NK-92 (cell line): ENCODE measurements around the gene KLF12.

Source experiments
- DNase-seq: peaks from one replicate; lab custom pipeline; 2025; ENCODE audit not compliant: unreplicated experiment; lab: John Stamatoyannopoulos, UW

KLF12 gene

DNA sequence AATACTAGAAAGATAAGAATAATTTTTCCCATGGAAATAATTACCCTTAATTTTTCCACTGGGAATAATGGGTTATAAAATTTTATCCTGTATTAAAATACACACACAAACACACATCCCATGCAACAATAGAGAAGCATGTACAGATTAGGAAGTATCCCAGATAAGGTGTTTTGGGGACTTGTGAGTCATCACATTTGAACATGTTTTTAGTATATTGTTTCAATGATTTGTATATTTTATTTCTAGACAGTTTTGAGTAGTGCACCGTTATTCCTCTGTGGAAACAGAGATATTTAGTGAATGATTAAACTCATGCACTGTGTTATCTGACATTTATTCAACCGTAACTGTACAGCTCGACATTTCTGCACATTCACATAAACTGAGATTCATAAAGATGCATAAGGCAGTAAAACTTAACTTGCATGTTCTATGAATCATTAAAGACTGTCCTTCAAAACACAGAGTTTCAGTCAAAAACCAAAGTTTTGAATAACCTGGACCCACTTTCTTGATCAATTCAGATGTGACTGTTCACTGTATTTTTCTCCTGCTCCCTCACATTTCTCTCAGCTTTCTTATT, 30.1 kb downstream of the KLF12 start:
- no peak for DNase-seq

DNA sequence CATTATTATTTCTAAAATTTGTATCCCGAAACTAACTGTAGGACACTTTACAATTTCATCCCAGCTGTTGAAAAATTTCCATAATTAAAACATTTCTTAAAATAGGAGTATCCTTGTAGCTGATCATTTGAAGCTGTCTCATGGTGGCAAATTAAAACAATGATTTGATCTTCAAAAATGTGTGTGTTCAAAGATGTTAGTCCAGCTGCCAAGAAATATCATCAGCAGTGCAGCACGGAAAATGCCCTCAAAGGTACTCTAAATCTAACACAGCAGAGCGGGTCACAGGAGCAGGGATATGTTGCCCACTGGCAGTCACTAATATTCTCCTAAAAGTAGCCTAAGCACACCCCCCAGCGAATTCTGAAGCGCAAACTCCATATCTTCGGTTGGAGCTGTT, 31.0 kb downstream of the KLF12 start:
- DNase-seq = no peak

- no peak for DNase-seq
Observed at GRCh38 chr13:74102691-74103090, 31.5 kb downstream of the KLF12 start.

DNA sequence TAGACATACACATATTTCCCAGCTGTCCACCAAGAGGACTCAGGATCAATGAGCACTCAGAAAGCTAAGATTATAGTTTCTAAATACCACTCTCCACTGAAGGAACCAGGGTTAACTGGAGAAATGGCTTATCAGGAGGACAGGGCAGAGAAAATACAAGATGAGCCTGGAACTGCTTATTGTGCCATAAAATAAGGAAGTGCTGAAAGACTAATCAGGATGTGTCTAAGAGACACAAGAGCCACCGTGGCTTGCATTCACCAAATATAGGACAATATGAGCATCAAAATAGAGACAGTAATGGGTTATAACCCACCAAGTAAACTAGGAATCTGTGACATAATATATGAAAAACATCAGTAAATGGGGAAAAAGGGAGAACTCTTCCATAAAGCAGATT, 32.8 kb downstream of the KLF12 start:
- DNase-seq = no peak

GRCh38 chr13:74098077-74098476, 36.1 kb downstream of the KLF12 start:
- DNase-seq = no peak

DNA sequence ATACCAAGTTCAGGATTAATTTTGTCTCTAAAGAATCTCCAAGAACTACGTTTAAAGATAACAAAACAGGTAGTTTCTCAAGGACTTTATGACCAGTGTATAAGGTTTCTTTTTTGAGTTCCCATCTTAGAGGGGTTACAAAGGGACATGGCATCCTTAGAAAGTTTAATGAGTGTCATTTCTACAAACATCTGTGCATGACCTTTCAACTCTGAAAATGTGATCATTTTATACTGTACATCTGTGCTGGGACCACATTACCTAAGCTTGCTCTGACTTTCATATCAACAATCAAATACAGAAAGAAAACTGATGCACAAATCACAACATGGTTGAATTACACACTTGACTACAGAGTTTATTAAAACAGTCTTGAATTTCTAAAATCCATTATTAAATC, 37.1 kb downstream of the KLF12 start:
- DNase-seq = no peak

DNA sequence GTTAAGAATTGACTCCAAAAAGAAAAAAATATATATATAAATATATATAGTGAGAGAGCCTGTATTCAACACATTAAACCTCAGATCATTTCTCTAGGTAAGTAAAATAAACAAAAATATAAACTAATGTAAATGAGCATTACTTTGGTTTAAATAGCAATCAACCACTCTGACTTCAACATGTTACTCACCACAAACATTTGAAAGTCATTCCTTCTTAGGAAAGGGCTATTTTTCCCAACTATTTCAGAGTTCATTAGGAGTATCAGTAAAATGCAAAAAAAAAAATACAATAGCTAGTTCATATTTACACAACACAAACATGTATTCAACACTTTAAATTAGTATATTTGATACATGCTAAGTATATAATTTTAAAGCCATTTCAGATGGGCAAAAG, 40.5 kb downstream of the KLF12 start:
- no peak for DNase-seq

DNA sequence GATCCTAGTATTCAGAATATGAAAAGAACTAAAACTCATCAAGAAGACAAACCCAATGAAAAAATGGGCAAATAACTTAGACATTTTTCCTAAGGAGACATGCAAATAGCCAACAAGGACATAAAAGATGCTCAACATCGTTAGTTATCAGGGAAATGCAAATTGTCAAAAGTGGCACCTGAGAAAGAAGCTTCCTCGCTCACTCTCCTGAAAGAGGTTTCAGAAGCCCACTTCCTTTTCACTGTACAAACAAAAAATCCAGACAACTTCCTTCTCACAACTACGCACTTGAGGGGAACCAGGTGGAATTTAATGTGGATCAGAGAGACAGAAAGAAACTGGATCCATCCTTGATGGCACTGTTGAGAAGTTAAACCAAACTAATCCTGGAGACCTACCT, 41.5 kb downstream of the KLF12 start:
- no peak for DNase-seq

GRCh38 chr13:74090869-74091605, 43.2 kb downstream of the KLF12 start:
- DNase-seq = no peak

GRCh38 chr13:74090397-74090796, 43.8 kb downstream of the KLF12 start:
- DNase-seq = no peak

DNA sequence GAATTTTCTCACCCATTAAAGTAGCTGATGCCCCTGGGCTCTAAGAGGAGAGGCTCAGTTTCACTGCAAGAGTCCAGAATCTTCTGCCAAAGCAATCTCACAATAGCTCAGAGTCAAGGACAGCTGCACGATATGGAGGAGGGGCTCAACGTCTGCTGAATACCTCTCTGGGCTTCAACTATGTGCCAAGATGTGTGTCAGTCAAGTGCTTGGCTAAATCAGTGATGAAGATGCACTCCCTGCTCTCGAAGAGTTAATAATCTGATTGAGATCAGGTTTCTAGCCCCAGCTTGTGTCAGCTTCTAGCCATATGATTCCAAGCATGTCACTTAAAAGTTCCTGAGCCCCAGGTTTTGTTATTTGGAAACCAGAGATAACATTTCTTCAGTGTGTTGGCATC, 46.8 kb downstream of the KLF12 start:
- no peak for DNase-seq
